Stimulated activated naive CD8-positive, alpha-beta T cell treated with anti-CD3 and anti-CD28 coated beads, Interleukin-15, Interleukin-2, amounts not matched to agents 100 ng/mL and 50 ng/mL, for 24 hours (primary cell): Measurements from ENCODE around the gene SFXN3.

Experiments
- H3K27ac Mint-ChIP-seq: one replicate; pipeline ENCODE4 v1.8.0; 2021; ENCODE audit warnings: mild to moderate bottlenecking, mixed read lengths
- H3K27me3 Mint-ChIP-seq: one replicate; pipeline ENCODE4 v1.8.0; 2021; ENCODE audit warnings: mixed read lengths
- H3K36me3 Mint-ChIP-seq: one replicate; pipeline ENCODE4 v1.8.0; 2021; ENCODE audit warnings: low read depth, mixed read lengths
- H3K4me1 Mint-ChIP-seq: one replicate; pipeline ENCODE4 v1.8.0; 2021; ENCODE audit warnings: low read depth, mixed read lengths
- H3K4me3 Mint-ChIP-seq: one replicate; pipeline ENCODE4 v1.8.0; 2021; ENCODE audit warnings: mild to moderate bottlenecking, mixed read lengths
- H3K9me3 Mint-ChIP-seq: one replicate; pipeline ENCODE4 v1.8.0; 2021; ENCODE audit warnings: mixed read lengths

Gene SFXN3

DNA sequence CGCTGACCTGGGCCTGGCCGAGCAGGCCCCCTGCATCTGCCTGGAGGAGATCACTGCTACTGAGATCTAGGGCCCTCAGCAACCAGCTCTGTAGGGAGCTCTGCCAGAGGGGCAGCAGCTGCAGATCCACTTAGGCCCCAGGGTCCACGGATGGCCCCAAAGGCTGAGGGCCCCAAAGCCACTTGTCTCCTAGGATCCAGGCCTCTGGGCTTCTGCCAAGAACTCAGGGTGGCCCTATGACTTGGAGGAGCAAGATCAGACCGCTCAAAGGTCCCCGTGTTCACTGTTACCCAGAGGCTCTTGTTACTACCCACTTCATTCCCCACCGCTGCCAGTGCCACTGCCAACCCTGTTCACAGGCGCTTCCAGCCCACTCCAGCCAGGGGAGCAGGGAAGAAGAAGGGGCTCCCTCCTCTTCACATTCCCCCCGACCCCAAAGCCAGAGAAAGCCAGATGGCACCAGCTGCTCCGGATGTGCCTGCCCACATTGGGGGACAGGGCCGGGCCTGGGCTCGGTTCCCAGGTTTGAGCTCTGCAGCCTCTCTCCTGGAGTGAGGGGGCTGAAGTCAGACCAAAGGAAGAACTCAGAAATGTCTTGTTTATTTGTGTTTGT, 23.8 kb upstream of the SFXN3 start:
- Mint-ChIP-seq H3K36me3 (no peaks in the 10 kb centered on the region), H3K27ac (no peak overlapping the region), H3K9me3 (no peaks in the 10 kb centered on the region), H3K4me3 (no peak overlapping the region), H3K4me1 (no peaks in the 10 kb centered on the region), H3K27me3 (no peaks in the 10 kb centered on the region)

DNA sequence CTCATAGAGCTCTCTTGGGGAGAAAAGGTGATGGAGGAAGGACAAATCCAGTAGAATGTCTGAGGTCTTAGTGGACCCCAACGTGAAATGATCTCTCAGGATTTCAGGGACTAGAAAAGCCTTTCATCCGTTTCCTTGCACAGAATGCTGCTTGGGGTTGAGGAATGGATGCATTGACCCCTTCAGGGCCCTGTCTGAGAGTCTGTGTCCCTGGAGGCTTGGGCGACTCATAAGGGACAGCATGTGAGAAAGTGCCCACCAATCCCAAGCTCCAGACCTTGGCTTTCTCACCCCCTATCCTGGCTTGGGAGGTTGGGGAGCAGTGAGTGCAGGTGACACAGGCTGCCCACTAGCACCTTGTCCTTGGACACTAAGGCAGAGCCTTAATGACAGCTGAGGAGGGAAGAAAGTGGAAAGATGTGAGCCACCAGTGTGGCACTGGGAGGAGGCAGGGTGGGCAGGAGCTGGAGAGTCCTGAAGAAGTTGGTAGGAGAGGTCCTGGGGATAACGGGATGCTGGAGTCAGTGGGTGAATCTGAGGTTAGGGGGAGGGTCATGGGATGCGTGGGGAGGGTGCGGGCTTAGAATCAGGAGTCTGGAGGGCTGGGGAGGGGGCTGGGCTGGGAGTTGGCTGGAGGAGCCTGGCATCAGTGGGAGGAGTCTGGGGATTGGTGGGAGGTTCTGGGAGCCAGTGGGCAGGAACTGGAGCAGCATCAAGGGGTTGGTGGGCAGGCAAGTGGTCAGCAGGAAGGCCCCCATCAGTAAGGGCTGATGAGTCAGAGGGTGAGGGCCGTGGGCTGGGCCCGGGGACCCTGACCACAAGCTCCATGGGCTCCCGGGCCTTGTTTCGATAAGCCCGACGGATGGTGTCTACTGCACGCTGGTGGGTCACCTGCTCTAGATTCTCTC, 22.9 kb upstream of the SFXN3 start:
- Mint-ChIP-seq H3K4me3 (no peak overlapping the region), H3K36me3 (no peaks in the 10 kb centered on the region), H3K4me1 (peaks cover 7% of the 10 kb centered on the region), H3K27me3 (no peaks in the 10 kb centered on the region), H3K27ac (no peak overlapping the region), H3K9me3 (no peaks in the 10 kb centered on the region)

DNA sequence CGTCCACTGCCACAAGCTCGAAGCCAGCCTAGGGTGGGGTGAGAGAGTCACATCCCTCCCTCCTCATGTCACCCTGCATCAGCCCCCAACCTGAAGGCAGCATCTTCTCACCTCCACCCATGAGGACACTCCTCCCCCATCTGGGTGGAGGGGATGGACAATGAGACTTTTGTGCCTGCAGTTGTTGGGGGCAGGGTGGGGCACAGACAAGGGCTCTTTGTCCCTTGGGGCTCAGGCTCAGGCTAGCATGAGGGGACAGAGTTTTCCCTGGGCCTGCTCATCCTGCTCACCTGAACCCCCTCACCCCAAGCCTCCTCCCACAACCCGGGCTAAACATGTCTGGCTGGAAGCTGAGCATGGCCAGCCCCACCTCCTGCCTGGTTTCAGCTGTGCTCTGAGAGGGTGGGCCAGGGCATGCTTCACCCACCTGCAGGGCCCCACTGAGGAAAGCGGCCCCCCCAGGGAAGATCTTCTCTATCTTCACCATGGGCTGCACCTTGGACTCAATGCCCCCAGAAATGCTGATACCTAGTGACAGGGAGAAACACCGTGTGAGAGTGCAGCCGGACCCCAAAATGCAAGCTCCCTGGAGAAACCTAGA, 22.1 kb upstream of the SFXN3 start:
- H3K36me3 Mint-ChIP-seq, result no peaks in the 10 kb centered on the region
- H3K4me1 Mint-ChIP-seq, result peaks cover 11% of the 10 kb centered on the region
- no peak overlapping the region for H3K4me3 Mint-ChIP-seq
- no peaks in the 10 kb centered on the region for H3K9me3 Mint-ChIP-seq
- H3K27me3 Mint-ChIP-seq, result no peaks in the 10 kb centered on the region
- no peak overlapping the region for H3K27ac Mint-ChIP-seq

DNA sequence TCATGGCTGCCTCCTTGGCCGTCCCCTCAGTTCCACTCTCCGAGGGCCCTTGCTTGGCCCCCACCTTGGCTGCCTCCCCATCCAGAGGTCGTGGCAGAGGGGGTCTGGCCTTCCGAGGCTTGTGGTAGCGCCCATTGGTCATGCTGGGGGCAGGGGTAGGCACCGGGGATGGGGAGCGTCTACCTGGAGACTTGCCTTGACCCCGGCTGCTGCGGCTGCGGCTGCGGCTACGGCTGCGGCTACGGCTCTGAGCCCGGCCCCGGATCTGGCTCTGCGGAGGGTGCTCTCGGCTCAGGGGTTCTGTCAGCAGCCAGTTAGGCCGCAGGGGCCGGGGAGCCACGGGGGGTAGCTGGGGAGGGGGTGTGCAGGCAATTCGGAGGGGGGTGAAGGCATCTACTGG, 20.7 kb upstream of the SFXN3 start:
- H3K4me3 Mint-ChIP-seq, result no peak overlapping the region
- H3K27ac Mint-ChIP-seq, result no peak overlapping the region
- no peaks in the 10 kb centered on the region for H3K9me3 Mint-ChIP-seq
- no peaks in the 10 kb centered on the region for H3K36me3 Mint-ChIP-seq
- peaks cover 25% of the 10 kb centered on the region for H3K4me1 Mint-ChIP-seq
- H3K27me3 Mint-ChIP-seq, result no peaks in the 10 kb centered on the region

DNA sequence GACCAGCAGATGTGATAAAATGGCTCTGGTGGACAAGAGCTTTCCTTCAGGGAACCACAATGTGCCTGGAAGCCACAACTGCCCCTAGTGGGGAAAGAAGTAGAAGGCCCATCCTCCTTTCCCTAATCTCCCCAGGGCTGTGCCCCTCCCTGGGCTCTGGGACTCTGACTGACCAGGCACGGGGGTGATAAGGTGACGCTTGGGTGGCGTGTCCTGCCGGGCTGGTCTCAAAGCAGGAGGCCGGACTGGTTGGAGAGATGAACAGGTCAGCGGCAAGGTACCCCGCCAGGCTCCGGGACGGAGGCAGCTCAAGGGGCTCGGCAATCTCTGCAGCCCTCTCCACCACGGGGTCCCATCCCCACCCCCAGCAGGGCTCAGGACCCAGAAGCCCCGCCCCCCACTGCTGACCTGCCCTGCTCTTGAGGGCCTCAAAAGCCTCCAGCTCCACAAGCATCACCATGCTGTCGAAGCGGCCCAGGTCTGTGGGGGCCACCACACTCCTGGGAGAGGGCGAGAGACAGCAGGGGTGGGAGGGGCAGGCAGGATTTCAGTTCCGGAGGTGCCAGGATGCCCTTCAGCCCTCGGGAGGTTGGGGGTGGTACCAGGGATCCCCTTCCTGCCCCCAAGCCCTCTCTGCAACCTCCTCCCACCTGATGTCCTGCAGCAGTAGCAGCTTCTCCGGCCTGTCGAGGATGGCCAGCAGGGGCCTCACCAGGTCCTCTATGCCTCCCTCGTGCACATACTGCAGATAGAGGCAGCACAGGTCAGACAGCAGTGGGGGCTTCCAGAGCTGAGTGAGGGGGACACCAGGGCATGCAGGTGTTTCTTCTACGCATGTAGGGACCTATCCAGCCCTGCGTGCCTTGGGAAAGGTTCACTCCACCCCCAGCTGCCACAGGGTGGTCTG, 19.3 kb upstream of the SFXN3 start:
- Mint-ChIP-seq H3K27me3 (peaks cover 8% of the 10 kb centered on the region), H3K4me3 (no peak overlapping the region), H3K36me3 (no peaks in the 10 kb centered on the region), H3K27ac (no peak overlapping the region), H3K4me1 (peaks cover 27% of the 10 kb centered on the region), H3K9me3 (no peaks in the 10 kb centered on the region)

DNA sequence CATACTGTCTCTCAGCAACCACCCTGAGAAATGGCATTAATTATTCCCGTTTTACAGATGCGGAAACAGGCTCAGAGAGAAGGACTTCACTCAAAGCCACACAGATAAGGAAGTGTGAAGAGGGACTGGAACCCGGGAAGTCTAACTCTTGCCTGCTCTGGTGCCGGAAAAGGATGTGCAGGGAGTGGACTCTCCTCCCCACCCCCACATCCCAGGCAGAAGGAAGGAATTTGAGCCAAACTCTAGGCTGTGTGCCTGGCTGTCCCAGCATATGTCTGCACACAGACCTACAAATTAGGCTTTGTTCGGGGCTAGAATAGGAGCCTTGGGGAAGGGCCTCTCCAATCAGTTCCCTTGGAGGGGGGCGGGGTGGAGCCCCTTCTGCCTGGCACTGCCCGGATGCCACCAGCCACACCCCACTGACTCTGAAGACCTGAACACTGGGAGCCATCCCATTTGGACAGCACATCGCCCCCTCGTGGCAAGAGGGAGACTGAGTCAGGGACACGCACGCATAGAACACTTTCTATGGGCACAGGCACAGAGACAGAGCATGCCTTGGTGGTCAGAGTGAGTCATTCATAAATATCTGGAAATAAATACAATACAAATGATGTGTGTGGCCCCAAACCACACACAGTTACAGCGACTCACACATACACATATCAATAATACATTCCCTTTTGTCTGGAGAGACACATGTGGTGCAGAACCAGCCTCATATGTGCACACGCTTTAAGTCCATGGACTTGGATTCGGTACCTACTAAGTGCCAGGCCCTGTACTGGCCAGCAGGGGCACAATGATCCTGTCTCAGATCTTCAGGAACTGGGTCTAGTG, 18.3 kb upstream of the SFXN3 start:
- H3K9me3 Mint-ChIP-seq, result no peaks in the 10 kb centered on the region
- peaks cover 18% of the 10 kb centered on the region for H3K27me3 Mint-ChIP-seq
- H3K36me3 Mint-ChIP-seq, result no peaks in the 10 kb centered on the region
- no peak overlapping the region for H3K4me3 Mint-ChIP-seq
- H3K27ac Mint-ChIP-seq, result peak overlapping the region; percentile 56
- H3K4me1 Mint-ChIP-seq, result peaks cover 27% of the 10 kb centered on the region

DNA sequence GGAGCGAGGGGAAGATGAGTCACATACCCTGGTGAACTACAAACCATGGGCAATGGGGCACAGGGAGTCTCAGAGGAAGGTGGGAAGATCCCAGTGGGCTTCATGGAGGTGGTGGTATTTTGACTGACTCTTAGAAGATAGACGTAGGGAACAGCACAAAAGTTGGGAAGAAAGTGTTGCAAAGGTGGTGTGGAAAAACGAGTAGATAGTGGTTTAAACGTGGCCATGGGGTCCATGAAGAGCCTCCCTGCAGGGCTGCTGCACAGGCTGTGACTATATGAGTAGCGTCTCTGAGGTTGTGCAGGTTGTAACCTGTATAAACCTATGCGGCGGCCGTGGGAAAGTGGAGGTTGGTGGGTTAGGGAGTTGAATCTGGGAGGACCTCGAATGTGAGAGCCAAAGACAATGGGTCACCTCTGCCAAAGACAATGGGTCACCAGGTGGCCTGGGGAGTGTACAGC, 17.6 kb upstream of the SFXN3 start:
- H3K4me3 Mint-ChIP-seq, result no peak overlapping the region
- H3K27ac Mint-ChIP-seq, result peak overlapping the region; percentile 56
- no peaks in the 10 kb centered on the region for H3K9me3 Mint-ChIP-seq
- H3K27me3 Mint-ChIP-seq, result peaks cover 20% of the 10 kb centered on the region
- peaks cover 31% of the 10 kb centered on the region for H3K4me1 Mint-ChIP-seq
- H3K36me3 Mint-ChIP-seq, result no peaks in the 10 kb centered on the region

DNA sequence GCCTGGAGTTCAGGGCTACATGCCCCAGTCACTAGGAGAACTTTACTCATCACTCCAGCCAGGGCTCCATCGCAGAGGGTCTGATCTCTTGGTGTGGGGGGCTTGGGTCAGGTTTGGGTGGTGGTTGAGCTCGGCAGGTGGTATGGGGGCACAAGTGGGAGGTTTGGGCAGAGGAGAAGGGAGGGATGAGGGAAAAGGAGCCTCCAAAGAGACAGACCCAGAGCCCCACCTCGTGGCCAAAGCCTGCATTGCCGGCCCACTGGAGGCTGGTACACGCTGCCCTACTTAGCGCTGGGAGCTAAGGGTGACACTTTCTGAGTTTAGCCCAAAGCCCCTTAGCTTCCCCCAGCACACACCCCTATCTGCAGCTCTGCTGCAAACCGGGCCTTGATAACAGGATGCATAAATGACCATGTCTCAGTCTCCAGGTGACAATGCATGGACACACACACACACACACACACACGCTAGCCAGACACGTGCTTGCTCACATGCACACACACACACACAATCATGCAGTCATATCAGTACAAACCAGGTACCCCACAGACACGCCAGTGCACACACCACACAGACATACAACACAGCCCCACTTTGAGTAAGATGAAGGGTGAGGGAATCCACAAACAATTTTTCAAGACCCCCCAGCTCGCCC, 16.7 kb upstream of the SFXN3 start:
- Mint-ChIP-seq H3K9me3 (no peaks in the 10 kb centered on the region), H3K36me3 (no peaks in the 10 kb centered on the region), H3K27ac (peak overlapping the region; percentile 26), H3K27me3 (peaks cover 23% of the 10 kb centered on the region), H3K4me1 (peaks cover 35% of the 10 kb centered on the region), H3K4me3 (no peak overlapping the region)

DNA sequence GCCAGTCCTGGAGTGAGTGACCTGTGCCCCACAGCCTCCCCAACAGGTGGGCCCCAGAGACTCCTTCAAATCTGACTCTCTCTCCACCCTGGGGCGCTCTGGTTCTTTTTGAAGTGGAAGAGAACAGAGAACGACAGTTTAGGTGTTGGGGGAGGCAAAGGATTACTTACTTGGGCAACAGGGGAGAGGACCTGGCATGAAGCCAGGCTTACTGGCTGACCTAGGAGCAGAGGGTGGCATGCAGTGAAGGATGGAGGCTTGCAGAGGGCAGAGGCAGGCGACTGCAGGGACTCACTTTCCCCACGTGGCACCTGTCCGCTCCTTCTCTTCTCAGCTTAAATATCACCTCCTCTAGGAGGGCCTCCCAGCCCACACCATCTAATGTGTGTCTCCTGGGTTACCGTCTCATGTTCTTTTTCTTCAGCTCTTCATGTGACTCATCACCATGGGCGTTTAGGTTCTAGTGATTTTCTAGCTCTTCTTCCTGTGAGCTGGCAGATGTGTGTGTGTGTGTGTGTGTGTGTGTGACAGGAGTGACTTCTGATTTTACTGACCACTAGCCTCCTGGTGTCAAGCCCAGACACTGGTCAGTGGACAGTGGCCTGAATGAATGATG, 16.0 kb upstream of the SFXN3 start:
- Mint-ChIP-seq H3K4me3 (no peak overlapping the region), H3K27me3 (peaks cover 23% of the 10 kb centered on the region), H3K27ac (no peak overlapping the region), H3K4me1 (peaks cover 35% of the 10 kb centered on the region), H3K9me3 (no peaks in the 10 kb centered on the region), H3K36me3 (no peaks in the 10 kb centered on the region)

DNA sequence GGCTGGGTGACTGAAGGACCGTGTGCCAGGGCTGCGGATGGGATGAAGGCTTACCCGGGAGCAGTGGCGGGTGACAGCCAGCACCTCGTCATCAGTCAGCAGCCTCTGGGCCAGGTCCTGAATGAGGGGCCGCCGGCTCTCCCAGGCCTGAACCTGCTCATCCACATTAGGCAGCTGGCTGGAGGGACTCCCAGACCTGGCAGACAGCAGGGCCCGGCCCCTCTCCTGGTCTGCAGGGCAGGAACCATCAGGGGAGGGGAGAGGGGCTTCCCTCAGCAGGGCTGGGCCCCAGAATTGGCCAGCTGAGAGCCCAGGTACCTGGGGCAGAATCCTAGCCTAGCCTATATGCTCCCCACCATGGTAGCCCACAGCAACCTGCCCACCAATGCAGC, 15.5 kb upstream of the SFXN3 start:
- Mint-ChIP-seq H3K4me1 (peaks cover 35% of the 10 kb centered on the region), H3K27me3 (peaks cover 25% of the 10 kb centered on the region), H3K36me3 (no peaks in the 10 kb centered on the region), H3K27ac (no peak overlapping the region), H3K4me3 (no peak overlapping the region), H3K9me3 (no peaks in the 10 kb centered on the region)

DNA sequence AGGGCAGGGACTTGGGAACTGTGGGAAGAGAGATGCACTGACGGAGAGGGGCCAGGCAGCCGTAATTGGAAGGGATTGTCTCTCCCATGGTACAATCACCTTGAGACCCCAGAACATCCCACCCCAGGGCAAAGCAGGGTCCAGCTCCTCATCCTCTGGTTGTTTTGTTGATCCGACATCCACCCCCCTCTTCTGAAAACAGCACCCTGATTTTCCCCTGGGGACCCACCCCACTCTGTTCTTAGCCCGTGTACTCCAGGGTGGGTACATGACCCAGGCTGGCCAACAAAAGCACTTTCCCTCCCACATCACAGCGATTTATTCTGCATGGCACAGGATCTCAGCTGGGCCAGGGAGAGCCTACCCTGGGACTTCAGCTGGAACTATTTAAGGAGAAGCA, 14.2 kb upstream of the SFXN3 start:
- Mint-ChIP-seq H3K36me3 (no peaks in the 10 kb centered on the region), H3K27ac (no peak overlapping the region), H3K4me1 (peaks cover 35% of the 10 kb centered on the region), H3K9me3 (no peaks in the 10 kb centered on the region), H3K4me3 (no peak overlapping the region), H3K27me3 (peaks cover 29% of the 10 kb centered on the region)

DNA sequence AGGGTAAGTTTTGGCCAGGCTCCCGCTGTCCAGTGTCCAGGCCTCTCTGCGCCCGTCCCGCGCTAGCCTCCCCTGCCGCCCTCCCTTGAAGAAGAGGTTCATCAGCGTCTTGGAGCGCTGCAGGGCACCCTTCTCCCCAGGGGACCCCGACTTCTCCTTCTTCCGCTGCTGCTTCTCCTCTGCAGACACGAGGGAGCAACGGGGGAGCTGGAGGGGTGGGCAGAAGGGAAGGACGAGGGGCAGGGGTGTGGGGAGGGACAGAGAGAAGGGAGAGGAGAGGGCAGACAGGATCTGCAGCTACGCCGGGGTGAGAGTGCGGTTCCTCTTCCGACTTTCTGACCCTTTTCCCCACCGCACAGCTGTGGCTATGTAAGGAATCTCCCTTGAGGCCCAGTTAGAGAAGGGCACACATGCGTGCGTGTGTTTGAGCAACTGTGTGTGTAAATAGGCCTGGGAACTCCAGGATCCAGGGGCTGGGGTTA, 12.9 kb upstream of the SFXN3 start:
- H3K4me1 Mint-ChIP-seq, result peaks cover 28% of the 10 kb centered on the region
- H3K27ac Mint-ChIP-seq, result no peak overlapping the region
- no peak overlapping the region for H3K4me3 Mint-ChIP-seq

More for the DNA sequence above, 12.9 kb upstream of the SFXN3 start:
- no peaks in the 10 kb centered on the region for H3K9me3 Mint-ChIP-seq
- no peaks in the 10 kb centered on the region for H3K36me3 Mint-ChIP-seq
- peaks cover 29% of the 10 kb centered on the region for H3K27me3 Mint-ChIP-seq
